Effector memory CD4-positive, alpha-beta T cell (primary cell): ENCODE results near the gene OPN1LW.

Experiments
- DNase-seq, 3 donors: peaks; one replicate each; pipeline ENCODE4 v3.0.0-alpha.2; 2020
- H3K27ac ChIP-seq: 2 replicates; pipeline ENCODE4 v1.7.0; 2013; ENCODE audit warnings: mild to moderate bottlenecking, low read length, moderate library complexity; ENCODE audit not compliant: insufficient read depth, poor library complexity, severe bottlenecking
- H3K27me3 ChIP-seq: replicated peaks from 2 replicates; pipeline ENCODE4 v1.7.0; 2013; ENCODE audit warnings: mild to moderate bottlenecking, low read length; ENCODE audit not compliant: insufficient read depth, control insufficient read depth, poor library complexity, severe bottlenecking
- H3K36me3 ChIP-seq: 2 replicates; pipeline ENCODE4 v1.7.0; 2013; ENCODE audit warnings: mild to moderate bottlenecking, low read length, moderate library complexity; ENCODE audit not compliant: control insufficient read depth, insufficient read depth
- H3K4me1 ChIP-seq: 2 replicates; pipeline ENCODE4 v1.7.0; 2013; ENCODE audit warnings: low read length, mild to moderate bottlenecking; ENCODE audit not compliant: control insufficient read depth, insufficient read depth, poor library complexity, severe bottlenecking
- H3K4me3 ChIP-seq: 2 replicates; pipeline ENCODE4 v1.7.0; 2013; ENCODE audit warnings: low read length, low read depth, mild to moderate bottlenecking; ENCODE audit not compliant: insufficient read depth, poor library complexity, severe bottlenecking
- H3K9me3 ChIP-seq: 2 replicates; pipeline ENCODE4 v1.7.0; 2013; ENCODE audit warnings: mild to moderate bottlenecking, low read length, moderate library complexity; ENCODE audit not compliant: control insufficient read depth

Gene OPN1LW

GRCh38 chrX:154115750-154116149 lies 28.3 kb upstream of the OPN1LW start:
- no peaks in the 10 kb centered on the region for H3K9me3 ChIP-seq
- H3K4me1 ChIP-seq: no peaks in the 10 kb centered on the region
- DNase-seq: no peak
- H3K27ac ChIP-seq: no peak overlapping the region
- H3K27me3 ChIP-seq: no peaks in the 10 kb centered on the region
- H3K36me3 ChIP-seq: no peaks in the 10 kb centered on the region
- H3K4me3 ChIP-seq: no peak overlapping the region

GRCh38 chrX:154116426-154117211 lies 27.4 kb upstream of the OPN1LW start:
- DNase-seq: no peak
- H3K4me3 ChIP-seq: no peak overlapping the region
- no peak overlapping the region for H3K27ac ChIP-seq
- no peaks in the 10 kb centered on the region for H3K4me1 ChIP-seq
- H3K9me3 ChIP-seq: no peaks in the 10 kb centered on the region
- no peaks in the 10 kb centered on the region for H3K36me3 ChIP-seq
- H3K27me3 ChIP-seq: no peaks in the 10 kb centered on the region

DNA sequence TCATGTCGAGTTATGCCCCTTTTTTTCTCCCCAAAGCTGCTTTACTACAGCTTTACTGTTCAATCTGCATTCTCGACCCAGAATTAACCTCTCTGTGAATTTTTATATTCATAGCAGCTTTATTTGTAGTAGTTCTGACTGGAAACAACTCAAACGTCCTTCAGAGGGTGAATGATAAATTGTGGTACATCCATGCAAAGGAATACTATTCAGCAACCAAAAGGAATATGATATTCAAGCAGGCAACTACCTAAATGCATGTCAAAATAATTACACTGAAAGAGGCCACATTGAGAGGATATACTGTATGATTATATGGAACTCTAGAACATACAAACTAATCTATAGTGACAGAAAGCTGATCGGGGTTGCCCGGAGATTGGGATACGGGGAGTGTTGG lies 26.5 kb upstream of the OPN1LW start:
- no peak overlapping the region for H3K27ac ChIP-seq
- DNase-seq: no peak
- H3K9me3 ChIP-seq: no peaks in the 10 kb centered on the region
- no peaks in the 10 kb centered on the region for H3K27me3 ChIP-seq
- H3K36me3 ChIP-seq: no peaks in the 10 kb centered on the region
- H3K4me3 ChIP-seq: no peak overlapping the region
- no peaks in the 10 kb centered on the region for H3K4me1 ChIP-seq

GRCh38 chrX:154120567-154120966 lies 23.5 kb upstream of the OPN1LW start:
- Histone ChIP-seq H3K27ac (no peak overlapping the region), H3K36me3 (no peaks in the 10 kb centered on the region), H3K27me3 (no peaks in the 10 kb centered on the region), H3K4me1 (peaks cover 6% of the 10 kb centered on the region), H3K4me3 (no peak overlapping the region), H3K9me3 (no peaks in the 10 kb centered on the region)
- DNase-seq: no peak

DNA sequence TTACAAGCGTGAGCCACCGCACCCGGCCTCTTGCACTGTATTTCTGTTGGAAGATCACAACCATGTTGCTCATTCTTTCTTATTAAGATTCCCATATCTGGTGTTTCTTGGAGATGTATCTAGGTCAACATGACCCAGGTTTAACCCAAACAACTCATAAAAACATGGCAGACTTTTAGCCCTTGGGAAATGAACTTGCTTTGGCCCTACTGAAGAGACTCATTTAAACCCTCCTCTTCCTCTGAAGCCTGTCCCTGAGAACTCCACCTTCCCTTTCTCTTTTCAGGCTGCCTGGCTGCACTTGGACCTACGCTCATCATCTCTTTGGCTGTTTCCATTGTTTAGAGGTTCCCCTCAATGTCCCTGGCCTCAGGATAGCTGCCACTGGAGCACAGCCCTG lies 22.8 kb upstream of the OPN1LW start:
- H3K4me3 ChIP-seq: no peak overlapping the region

DNA sequence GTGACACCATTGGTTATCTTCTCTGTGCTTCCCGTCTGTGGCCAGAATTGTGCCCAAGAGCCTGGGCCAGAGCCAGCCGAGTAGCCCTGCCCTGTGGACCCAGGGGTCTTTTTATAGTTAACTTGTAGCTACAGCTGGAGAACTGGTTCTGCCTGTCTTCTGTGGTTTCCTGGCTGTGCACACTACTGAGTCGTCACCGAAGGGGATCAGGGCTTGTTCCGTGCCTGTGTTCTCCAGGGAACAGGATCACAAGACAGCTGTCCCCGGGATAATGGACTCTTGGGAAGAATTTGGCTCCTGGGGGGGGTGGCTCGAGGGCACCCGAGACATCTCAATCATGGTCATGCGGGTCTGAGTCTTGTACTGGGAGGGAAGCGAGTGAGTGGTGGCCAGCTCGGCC lies 22.1 kb upstream of the OPN1LW start:
- H3K27ac ChIP-seq: no peak overlapping the region
- H3K36me3 ChIP-seq: no peaks in the 10 kb centered on the region
- no peak overlapping the region for H3K4me3 ChIP-seq
- no peak for DNase-seq
- no peaks in the 10 kb centered on the region for H3K9me3 ChIP-seq
- peaks cover 9% of the 10 kb centered on the region for H3K4me1 ChIP-seq
- no peaks in the 10 kb centered on the region for H3K27me3 ChIP-seq

More for the DNA sequence above, 22.8 kb upstream of the OPN1LW start:
- no peak for DNase-seq
- Histone ChIP-seq H3K36me3 (no peaks in the 10 kb centered on the region), H3K27me3 (no peaks in the 10 kb centered on the region), H3K27ac (no peak overlapping the region), H3K4me1 (peaks cover 9% of the 10 kb centered on the region), H3K9me3 (no peaks in the 10 kb centered on the region)

DNA sequence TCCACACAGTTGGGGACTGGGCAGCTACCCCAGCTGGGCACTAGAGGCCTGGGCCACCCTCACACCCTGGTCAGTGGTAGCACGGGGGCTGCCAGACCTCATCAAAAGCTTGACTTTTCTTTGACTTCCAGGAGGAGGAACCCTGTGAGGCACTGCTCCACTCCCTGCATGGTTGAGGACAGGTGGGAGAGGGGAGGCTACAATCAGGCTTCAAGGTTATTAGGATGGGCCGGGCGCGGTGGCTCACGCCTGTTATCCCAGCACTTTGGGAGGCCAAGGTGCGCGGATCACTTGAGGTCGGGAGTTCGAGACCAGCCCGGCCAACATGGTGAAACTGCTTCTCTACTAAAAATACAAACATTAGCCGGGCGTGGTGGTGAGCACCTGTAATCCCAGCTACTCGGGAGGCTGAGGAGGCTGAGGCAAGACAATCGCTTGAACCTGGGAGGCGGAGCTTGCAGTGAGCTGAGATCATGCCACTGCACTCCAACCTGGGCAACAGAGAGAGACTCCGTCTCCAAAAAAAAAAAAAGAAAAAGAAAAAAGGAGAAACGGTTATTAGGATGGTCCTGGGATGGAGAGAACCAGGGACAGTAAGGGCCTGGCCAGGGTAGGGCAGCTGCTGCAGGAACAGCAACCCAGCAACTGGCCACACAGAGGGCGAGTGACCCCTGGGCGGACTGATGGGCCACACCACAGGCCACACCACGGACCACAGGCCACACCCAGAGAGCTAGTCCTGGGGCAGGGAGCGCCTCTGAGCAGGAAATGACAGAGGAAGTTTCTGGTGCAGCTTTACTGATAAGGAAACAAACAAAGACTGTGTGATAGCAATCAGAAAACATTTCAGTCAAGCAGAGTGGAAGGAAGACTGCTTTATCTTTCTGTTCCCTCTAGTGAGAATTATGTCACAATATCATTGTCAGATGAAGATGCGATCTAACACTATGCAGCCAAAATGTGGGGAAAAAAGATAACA lies 20.5 kb upstream of the OPN1LW start:
- Histone ChIP-seq H3K36me3 (no peaks in the 10 kb centered on the region), H3K4me1 (peaks cover 9% of the 10 kb centered on the region), H3K27ac (no peak overlapping the region), H3K27me3 (no peaks in the 10 kb centered on the region), H3K4me3 (no peak overlapping the region), H3K9me3 (no peaks in the 10 kb centered on the region)
- peak; percentile 14 to 34 (median 18) for DNase-seq

- no peak for DNase-seq
Observed at GRCh38 chrX:154125391-154126040, 18.5 kb upstream of the OPN1LW start.

GRCh38 chrX:154126101-154126500 lies 17.9 kb upstream of the OPN1LW start:
- Histone ChIP-seq H3K27me3 (no peaks in the 10 kb centered on the region), H3K27ac (no peak overlapping the region), H3K4me1 (peaks cover 9% of the 10 kb centered on the region), H3K36me3 (no peaks in the 10 kb centered on the region), H3K4me3 (no peak overlapping the region), H3K9me3 (no peaks in the 10 kb centered on the region)
- DNase-seq: no peak

More at GRCh38 chrX:154125391-154126040, 18.5 kb upstream of the OPN1LW start:
- H3K4me1 ChIP-seq: peaks cover 9% of the 10 kb centered on the region
- H3K9me3 ChIP-seq: no peaks in the 10 kb centered on the region
- no peak overlapping the region for H3K4me3 ChIP-seq
- no peaks in the 10 kb centered on the region for H3K27me3 ChIP-seq
- H3K27ac ChIP-seq: no peak overlapping the region
- no peaks in the 10 kb centered on the region for H3K36me3 ChIP-seq
